Measurements from ENCODE around the gene GLI3.
"Not testable (repeated sequence)": the region's sequence is repeated elsewhere in the genome, so short reads cannot be mapped to it uniquely, and the experiment has no call there.

GLI3 gene

DNA sequence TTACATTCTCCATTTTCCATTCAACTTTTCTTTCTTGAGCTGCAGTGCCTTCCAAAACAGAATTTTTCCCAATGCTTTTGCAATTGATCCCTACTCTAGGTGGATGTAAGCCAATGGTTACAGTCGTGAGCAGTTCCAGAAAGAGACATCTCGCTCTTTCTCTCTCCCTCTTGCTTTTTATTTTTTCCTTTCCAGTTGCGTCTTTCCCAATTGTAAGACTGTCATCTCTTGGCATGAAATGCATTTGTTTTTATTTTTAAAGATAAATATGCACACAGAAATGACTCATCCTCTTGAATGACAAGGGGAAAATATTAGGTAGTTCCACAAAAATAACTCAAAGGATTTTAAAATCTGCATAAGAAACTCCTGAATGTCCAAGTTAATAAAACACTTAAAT is 25.1 kb downstream of the GLI3 start:
- no peak for DNase-seq (ENCODE audit: extremely low spot score)
- CTCF ChIA-PET: no interaction called here
- POLR2A ChIA-PET: no interaction called here
- TF ChIP-seq FOXK2 (IDR thresholded peaks at IDR 0.05) (no peak), ELF4 (IDR thresholded peaks at IDR 0.05) (no peak), FOXM1 (IDR thresholded peaks at IDR 0.05; ENCODE audit: borderline replicate concordance) (no peak), FOXA1 (IDR thresholded peaks at IDR 0.05) (no peak), TARDBP (IDR thresholded peaks at IDR 0.05) (no peak), ZNF384 (IDR thresholded peaks at IDR 0.05) (no peak), CTBP1 (IDR thresholded peaks at IDR 0.05; ENCODE audit: borderline replicate concordance) (no peak)
- TF ChIP-seq, protein P1, sequence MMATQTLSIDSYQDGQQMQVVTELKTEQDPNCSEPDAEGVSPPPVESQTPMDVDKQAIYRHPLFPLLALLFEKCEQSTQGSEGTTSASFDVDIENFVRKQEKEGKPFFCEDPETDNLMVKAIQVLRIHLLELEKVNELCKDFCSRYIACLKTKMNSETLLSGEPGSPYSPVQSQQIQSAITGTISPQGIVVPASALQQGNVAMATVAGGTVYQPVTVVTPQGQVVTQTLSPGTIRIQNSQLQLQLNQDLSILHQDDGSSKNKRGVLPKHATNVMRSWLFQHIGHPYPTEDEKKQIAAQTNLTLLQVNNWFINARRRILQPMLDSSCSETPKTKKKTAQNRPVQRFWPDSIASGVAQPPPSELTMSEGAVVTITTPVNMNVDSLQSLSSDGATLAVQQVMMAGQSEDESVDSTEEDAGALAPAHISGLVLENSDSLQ (IDR thresholded peaks at IDR 0.05): no peak

DNA sequence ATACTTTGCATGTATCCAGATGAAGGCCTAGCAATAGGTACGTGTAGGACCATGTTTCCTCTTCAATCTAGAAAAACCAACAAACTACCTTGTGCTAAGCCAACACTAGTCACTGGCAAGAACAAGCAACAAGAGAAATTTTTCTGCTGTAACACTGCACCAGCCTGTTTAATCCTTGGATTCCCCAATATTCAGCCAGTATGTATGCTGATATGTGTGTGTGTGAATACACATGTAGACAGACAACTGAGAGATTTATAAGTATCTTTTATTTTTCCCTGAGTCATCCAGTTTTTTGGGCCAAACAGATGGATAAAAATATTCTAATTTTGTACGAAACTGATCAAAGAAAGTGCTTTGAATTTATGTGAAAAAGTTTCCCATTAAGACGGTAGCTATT is 26.2 kb downstream of the GLI3 start:
- ChIA-PET POLR2A (no interaction called here), CTCF (no interaction called here)
- TF ChIP-seq CTBP1 (IDR thresholded peaks at IDR 0.05; ENCODE audit: borderline replicate concordance) (no peak), TARDBP (IDR thresholded peaks at IDR 0.05) (no peak), LEF1 (IDR thresholded peaks at IDR 0.05; ENCODE audit: borderline replicate concordance) (no peak), SUZ12 (IDR thresholded peaks at IDR 0.05) (no peak), FOXK2 (IDR thresholded peaks at IDR 0.05) (no peak)
- no peak for DNase-seq (ENCODE audit: extremely low spot score)

DNA sequence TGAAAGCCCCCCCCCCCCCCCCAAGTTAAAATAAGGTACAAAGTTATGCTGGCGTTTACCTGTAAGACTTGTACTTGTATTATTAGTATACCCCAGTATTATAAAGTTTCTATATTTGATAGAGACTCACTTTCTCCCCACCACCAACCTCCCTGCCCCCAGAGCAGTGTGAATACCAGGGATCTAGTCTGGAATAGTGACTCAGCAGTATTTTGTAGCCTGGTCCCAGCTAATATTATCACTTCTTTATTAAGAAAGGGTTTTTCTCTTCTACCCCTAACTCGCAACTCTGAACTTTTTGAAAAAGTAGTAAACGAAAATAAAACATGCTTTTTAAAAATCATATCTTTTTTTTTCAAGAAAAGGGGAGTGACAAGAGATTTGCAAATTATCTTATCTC is 26.7 kb downstream of the GLI3 start:
- CTCF ChIA-PET: interaction anchor here (1.1 kb wide), 1 partner anchor 84 kb away, joined by 8 read pairs; no protein-coding TSS in a partner anchor
- no peak for TF ChIP-seq FOXM1 (IDR thresholded peaks at IDR 0.05; ENCODE audit: borderline replicate concordance)
- no peak for TF ChIP-seq LEF1 (IDR thresholded peaks at IDR 0.05; ENCODE audit: borderline replicate concordance)
- TF ChIP-seq TARDBP (IDR thresholded peaks at IDR 0.05): no peak
- no peak for TF ChIP-seq HDGF (IDR thresholded peaks at IDR 0.05; ENCODE audit: borderline replicate concordance)
- TF ChIP-seq ARNT (IDR thresholded peaks at IDR 0.05): no peak
- TF ChIP-seq, protein P1 (IDR thresholded peaks at IDR 0.05): no peak
- no peak for TF ChIP-seq BHLHE40 (IDR thresholded peaks at IDR 0.05; ENCODE audit: borderline replicate concordance)
- no peak for TF ChIP-seq FOXA1 (IDR thresholded peaks at IDR 0.05)
- TF ChIP-seq FOXK2 (IDR thresholded peaks at IDR 0.05): no peak
- no peak for TF ChIP-seq L3MBTL2 (conservative IDR thresholded peaks at IDR 0.05)
- TF ChIP-seq NFRKB (IDR thresholded peaks at IDR 0.05): no peak
- no peak for TF ChIP-seq SP1 (IDR thresholded peaks at IDR 0.05)
- TF ChIP-seq ELF4 (IDR thresholded peaks at IDR 0.05): no peak
- DNase-seq (ENCODE audit: extremely low spot score): no peak
- POLR2A ChIA-PET: no interaction called here

DNA sequence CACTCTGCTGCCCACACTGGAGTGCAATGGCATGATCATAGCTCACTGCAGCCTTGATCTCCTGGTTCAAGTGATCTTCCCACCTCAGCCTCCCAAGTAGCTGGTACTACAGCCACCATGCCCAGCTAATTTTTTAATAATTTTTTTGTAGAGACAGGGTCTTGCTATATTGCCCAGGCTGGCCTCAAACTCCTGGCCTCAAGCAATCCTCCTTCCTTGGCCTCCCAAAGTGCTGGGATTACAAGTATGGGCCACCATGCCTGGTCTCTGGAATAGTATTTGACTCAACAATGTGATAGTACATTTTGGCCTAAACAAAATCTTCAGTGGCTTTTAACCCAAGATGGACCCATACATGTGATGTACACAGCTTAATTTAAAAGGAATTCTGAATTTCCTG is 27.9 kb downstream of the GLI3 start:
- POLR2A ChIA-PET; DNase-seq (ENCODE audit: extremely low spot score): not testable (repeated sequence)
- CTCF ChIA-PET: interaction anchor here (0.6 to 1.1 kb wide), 4 partner anchors 83 to 1485 kb away, joined by 3 to 8 read pairs (median 6); no protein-coding TSS in a partner anchor

DNA sequence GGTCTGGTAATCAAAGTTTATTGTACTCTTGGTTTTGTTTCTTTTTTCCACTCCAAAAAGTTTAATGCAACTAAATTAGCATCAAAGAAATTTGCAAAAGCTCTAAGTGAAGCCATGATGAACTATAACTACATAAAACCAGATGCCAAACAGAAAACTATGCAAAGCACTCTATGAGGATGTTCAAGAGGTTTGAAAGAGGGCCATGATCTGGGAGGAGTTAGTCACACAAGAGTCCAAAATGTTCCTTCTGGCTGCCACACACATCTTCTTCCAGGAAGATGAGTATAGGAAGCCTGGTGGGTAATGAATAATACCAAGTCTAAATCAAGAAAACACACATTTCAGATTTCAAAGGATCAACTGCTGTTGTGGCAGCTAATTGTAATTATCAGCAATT is 28.4 kb downstream of the GLI3 start:
- ChIA-PET CTCF (interaction anchor here (0.6 to 0.7 kb wide), 3 partner anchors 98 to 1485 kb away, joined by 3 to 8 read pairs (median 3); no protein-coding TSS in a partner anchor), POLR2A (no interaction called here)
- TF ChIP-seq, protein P1 (IDR thresholded peaks at IDR 0.05): no peak
- TF ChIP-seq SUZ12 (IDR thresholded peaks at IDR 0.05) (no peak), FOXM1 (IDR thresholded peaks at IDR 0.05; ENCODE audit: borderline replicate concordance) (no peak), HDGF (IDR thresholded peaks at IDR 0.05; ENCODE audit: borderline replicate concordance) (no peak), SP1 (IDR thresholded peaks at IDR 0.05) (no peak), ARNT (IDR thresholded peaks at IDR 0.05) (no peak), FOXA1 (IDR thresholded peaks at IDR 0.05) (no peak), NFRKB (IDR thresholded peaks at IDR 0.05) (no peak), BHLHE40 (IDR thresholded peaks at IDR 0.05; ENCODE audit: borderline replicate concordance) (no peak), CTBP1 (IDR thresholded peaks at IDR 0.05; ENCODE audit: borderline replicate concordance) (no peak), ELF4 (IDR thresholded peaks at IDR 0.05) (no peak), FOXK2 (IDR thresholded peaks at IDR 0.05) (no peak), LEF1 (IDR thresholded peaks at IDR 0.05; ENCODE audit: borderline replicate concordance) (no peak)
- no peak for DNase-seq (ENCODE audit: extremely low spot score)

DNA sequence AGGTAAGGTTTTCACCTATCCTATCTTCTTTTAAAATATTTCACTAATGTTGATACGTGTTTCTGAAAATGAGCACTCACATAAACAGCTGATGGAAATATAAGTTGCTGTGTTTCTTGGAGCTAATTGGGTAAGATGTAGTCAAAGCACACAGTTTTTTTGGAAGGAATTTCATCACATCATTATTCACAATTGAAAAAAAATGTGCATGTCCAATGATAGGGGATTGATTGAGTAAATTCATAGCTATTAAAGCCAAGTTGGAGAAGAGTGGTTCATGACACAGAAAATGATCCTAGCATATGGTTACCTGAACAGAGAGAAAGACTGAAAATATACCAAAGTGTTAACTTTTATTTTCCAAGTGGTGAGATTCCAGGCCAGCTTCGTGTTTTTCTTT is 29.6 kb downstream of the GLI3 start:
- POLR2A ChIA-PET: interaction anchor here (0.9 kb wide), 1 partner anchor 54 kb away, joined by 3 read pairs; no protein-coding TSS in a partner anchor

More for the DNA sequence above, 29.6 kb downstream of the GLI3 start:
- CTCF ChIA-PET: no interaction called here
- DNase-seq (ENCODE audit: extremely low spot score): no peak
- TF ChIP-seq LEF1 (IDR thresholded peaks at IDR 0.05; ENCODE audit: borderline replicate concordance) (no peak), ZNF384 (IDR thresholded peaks at IDR 0.05) (no peak), HDGF (IDR thresholded peaks at IDR 0.05; ENCODE audit: borderline replicate concordance) (no peak), SP1 (IDR thresholded peaks at IDR 0.05) (no peak), NFRKB (IDR thresholded peaks at IDR 0.05) (no peak), ELF4 (IDR thresholded peaks at IDR 0.05) (no peak), ARNT (IDR thresholded peaks at IDR 0.05) (no peak), FOXK2 (IDR thresholded peaks at IDR 0.05) (no peak), BHLHE40 (IDR thresholded peaks at IDR 0.05; ENCODE audit: borderline replicate concordance) (no peak), L3MBTL2 (conservative IDR thresholded peaks at IDR 0.05) (no peak), FOXA1 (IDR thresholded peaks at IDR 0.05) (no peak), FOXM1 (IDR thresholded peaks at IDR 0.05; ENCODE audit: borderline replicate concordance) (no peak), CTBP1 (IDR thresholded peaks at IDR 0.05; ENCODE audit: borderline replicate concordance) (no peak), SUZ12 (IDR thresholded peaks at IDR 0.05) (no peak), TARDBP (IDR thresholded peaks at IDR 0.05) (no peak)
- TF ChIP-seq, protein P1 (IDR thresholded peaks at IDR 0.05): no peak
